GM18499 (cell line): ENCODE measurements around the gene FRG2.
"Not testable (repeated sequence)": the region's sequence is repeated elsewhere in the genome, so short reads cannot be mapped to it uniquely, and the experiment has no call there.

Experiments used
- ATAC-seq: cut with Tn5 transposase; IDR thresholded peaks from one replicate; pipeline ENCODE4 v1.9.1; 2021; ENCODE audit warnings: moderate number of reproducible peaks; ENCODE audit not compliant: insufficient read depth, unreplicated experiment

The FRG2 gene

GRCh38 chr4:190027156-190027555 is at the start of gene FRG2:
Gene FRG2, minus strand, starts transcription at chr4:190027256. Its CDS starts 52 bp downstream, at chr4:190027204.
- ATAC-seq = not testable (repeated sequence)

GRCh38 chr4:190068351-190068750 is 41.3 kb upstream of the FRG2 start:
- ATAC-seq = not testable (repeated sequence)

GRCh38 chr4:190064805-190065204 is 37.7 kb upstream of the FRG2 start:
- not testable (repeated sequence) for ATAC-seq

GRCh38 chr4:190064342-190064741 is 37.3 kb upstream of the FRG2 start, which contains the start of gene DBET:
Gene DBET, plus strand, starts transcription at chr4:190064502.
- ATAC-seq = not testable (repeated sequence)

GRCh38 chr4:190058997-190059396 is 31.9 kb upstream of the FRG2 start:
- ATAC-seq = not testable (repeated sequence)

GRCh38 chr4:190049378-190050239 is 22.6 kb upstream of the FRG2 start:
- not testable (repeated sequence) for ATAC-seq

GRCh38 chr4:190047627-190048026 is 20.6 kb upstream of the FRG2 start:
- not testable (repeated sequence) for ATAC-seq

GRCh38 chr4:190040873-190041272 is 13.8 kb upstream of the FRG2 start:
- ATAC-seq = not testable (repeated sequence)

- not testable (repeated sequence) for ATAC-seq
These were observed 10.8 kb upstream of the FRG2 start for GRCh38 chr4:190037704-190038388.

GRCh38 chr4:190031264-190031663 is 4.2 kb upstream of the FRG2 start:
- ATAC-seq = not testable (repeated sequence)

GRCh38 chr4:190022614-190023281 is 4.3 kb downstream of the FRG2 start:
- not testable (repeated sequence) for ATAC-seq

GRCh38 chr4:190021973-190022372 is 5.1 kb downstream of the FRG2 start:
- ATAC-seq = not testable (repeated sequence)

- ATAC-seq = no peak
These were observed 6.0 kb downstream of the FRG2 start for GRCh38 chr4:190020790-190021717.

GRCh38 chr4:190019859-190020463 is 7.1 kb downstream of the FRG2 start:
- ATAC-seq = not testable (repeated sequence)

GRCh38 chr4:190019023-190019858 is 7.8 kb downstream of the FRG2 start:
- ATAC-seq = no peak

GRCh38 chr4:190018201-190018920 is 8.7 kb downstream of the FRG2 start:
- ATAC-seq = no peak

- no peak for ATAC-seq
These were observed 9.5 kb downstream of the FRG2 start for GRCh38 chr4:190017357-190018200.
